ENCODE results near the gene FST.

The FST gene, protein sequence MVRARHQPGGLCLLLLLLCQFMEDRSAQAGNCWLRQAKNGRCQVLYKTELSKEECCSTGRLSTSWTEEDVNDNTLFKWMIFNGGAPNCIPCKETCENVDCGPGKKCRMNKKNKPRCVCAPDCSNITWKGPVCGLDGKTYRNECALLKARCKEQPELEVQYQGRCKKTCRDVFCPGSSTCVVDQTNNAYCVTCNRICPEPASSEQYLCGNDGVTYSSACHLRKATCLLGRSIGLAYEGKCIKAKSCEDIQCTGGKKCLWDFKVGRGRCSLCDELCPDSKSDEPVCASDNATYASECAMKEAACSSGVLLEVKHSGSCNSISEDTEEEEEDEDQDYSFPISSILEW

DNA sequence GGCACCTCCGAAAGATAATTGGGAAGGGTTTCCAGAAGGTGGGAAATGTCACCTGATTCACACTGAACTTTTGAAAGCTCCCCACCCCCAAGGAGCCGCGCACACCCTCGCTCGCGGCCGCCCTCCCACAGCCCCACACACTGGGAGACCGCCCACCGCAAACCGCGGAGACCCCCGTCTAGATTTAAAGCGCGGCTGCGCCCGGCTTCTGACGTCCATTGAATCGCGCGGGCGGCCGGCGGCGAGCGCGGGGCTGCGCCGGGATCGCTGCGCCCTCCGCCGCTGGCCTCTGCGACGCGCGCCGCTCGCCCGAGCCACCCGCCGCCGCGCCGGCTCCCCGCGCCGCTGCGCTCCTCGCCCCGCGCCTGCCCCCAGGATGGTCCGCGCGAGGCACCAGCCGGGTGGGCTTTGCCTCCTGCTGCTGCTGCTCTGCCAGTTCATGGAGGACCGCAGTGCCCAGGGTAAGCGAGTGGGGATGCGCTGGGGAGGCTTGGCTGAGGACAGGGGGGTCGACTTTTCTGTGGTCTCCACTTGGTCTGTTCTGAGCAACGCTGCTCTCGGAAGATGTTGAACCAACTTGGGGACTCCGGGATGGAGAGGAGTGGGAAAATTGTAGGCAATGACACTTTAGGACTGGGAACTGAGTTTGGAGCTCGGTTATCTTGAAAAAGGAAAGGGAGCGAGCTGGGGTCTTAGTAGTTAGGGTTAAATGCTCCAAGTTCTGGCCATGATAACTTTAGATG lies at the start of gene FST:
Gene FST (plus strand): TSS at position 214 of the 743 bp plus-strand sequence. CDS start 163 bp downstream, at position 377.
- peak in 3 of 51 donors; percentile 3 to 9 (median 7) for DNase-seq

GRCh38 chr5:53431665-53432064 lies 48.8 kb upstream of the FST start:
- no peak for DNase-seq

DNA sequence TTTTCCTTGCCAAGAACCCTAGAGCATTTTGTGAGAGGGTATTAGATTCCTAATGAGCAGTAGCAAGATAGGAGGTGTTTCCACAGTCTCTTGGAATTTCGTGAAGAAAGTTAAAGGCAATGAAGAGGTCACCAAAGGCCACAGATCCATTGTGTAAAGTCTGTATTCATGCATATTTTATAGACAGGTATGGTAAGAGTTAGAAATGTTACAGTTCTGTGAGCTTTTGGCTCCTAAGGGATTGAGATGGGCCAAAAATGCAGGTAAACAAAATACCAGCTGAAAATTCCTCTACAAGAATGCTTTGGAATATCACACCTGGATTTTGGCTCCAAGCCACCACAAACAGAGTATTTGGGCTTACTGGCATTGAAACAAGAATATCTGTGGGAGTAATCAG lies 47.4 kb upstream of the FST start:
- no peak for DNase-seq

DNA sequence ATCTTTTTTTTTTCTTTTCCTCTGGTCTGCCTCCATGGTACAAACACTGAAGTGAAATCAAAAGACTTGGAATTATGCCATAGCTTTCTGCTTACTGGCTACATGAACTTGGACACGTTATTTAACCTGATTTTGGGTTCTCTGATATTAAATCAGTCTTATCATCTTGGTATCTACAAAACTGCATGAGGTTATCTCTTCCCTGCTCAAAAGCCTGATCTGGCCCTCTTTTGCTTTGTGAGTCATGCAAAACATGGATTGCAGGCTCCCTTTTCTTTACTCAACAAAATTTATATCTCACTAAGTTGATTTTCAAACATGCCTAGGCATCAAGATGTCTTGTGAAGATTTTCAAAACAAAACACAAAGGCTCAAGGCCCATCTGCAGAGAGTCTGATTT lies 45.9 kb upstream of the FST start:
- DNase-seq: no peak

DNA sequence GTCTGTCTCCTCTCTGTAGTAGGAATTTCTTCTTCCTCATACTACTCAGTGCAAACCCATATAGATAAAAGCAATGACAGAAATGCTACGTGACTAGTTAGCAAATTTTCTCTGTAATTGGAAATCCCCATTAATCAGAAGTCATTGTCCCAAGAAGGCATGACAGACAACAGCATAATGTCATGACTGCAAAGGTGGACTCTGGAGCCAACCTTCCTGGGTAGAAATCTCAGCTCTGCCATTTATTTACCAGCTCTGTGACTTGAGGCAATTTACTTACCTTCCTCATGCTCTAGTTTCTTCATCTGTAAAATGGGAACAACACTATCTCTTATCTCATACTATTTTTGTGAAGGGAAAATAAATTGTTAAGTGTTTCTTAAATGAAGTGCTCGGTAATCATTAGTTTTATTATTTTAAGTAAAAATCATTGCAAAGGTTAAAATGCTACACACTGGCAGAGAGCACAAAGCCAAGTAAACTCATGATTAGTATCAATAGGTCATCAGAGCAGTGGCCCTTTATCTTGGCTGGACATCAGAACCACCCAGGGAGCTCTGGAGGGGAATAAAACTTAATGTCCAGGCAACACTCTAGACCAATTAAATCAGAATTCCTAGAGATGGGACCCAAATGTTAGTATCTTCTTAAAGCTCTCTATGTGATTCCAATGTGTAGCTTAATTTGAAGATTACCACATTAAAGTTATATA lies 43.8 kb upstream of the FST start:
- no peak for DNase-seq

DNA sequence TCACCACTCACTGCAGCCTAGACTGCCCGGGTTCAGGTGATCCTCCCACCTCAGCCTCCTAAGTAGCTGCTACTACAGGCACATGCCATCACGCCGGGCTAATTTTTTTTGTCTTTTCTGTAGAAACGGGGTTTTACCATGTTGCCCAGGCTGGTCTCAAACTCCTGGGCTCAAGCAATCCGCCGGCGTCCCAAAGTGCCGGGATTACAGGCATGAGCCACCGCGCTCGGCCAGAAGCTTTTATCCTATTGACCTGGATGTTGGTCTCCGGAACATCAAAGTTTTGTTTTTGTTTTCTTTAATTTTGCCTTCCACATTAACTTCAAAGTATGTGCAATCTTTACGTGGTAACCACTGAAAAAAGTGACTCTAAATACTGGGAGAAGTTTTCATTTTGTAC lies 42.4 kb upstream of the FST start:
- no peak for DNase-seq

- DNase-seq: no peak
These were observed 41.6 kb upstream of the FST start for GRCh38 chr5:53438486-53439472.

DNA sequence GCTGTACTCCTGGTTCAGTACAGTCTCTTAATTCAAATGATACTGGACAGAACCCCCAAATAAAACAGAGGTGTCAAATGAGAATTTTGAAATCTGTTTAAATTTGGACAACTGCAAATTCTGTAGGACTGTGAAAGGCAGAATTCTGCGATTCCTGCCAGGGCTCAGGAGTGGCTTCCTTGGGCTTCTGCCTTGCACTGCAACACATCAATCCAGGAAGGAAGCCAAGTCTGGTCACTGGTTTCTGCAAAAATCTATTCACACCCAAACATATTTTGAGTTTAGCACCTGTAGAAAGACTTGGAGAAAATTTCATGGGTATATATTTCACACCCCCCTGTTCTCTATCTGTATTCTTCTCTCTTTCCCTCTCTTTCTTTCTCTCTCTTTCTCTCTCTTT lies 37.5 kb upstream of the FST start:
- DNase-seq: no peak

DNA sequence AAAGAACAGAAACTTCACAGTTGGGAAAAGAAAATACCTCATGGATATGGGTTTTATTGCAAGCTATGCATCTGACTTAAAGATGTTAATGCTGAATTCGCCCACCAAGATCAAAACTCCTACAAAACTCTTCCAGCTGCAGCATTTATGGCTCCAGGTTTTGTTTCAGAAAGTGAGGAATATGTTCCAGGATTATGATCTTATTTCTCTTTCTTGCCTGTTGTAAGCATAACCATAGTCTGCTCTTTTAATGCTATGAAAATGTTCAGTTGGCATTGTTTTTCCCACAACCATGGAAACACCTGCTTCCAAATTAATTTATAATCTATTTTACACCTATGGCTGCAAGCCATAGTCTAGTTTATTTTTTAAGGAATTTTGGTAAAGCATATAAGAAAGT lies 34.9 kb upstream of the FST start:
- DNase-seq: no peak

DNA sequence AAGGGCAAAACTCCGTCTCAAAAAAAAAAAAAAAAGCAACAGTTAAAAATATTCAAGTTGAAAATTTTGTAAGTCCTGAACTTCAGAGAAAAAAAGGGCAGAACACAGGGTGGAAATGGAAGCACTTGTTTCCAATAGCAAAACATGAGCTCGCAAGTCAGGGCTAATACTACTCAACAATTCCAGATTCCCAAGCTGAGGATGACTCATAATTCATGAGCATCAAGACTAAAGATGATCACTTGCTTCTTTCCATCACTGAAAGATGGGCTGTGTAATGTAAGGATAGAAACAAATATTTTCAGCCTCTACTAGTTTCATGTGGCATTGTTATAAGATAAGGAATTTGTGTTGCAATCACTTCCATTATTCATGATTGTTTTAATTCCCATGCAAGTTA lies 33.5 kb upstream of the FST start:
- DNase-seq: no peak

GRCh38 chr5:53448851-53449250 lies 31.6 kb upstream of the FST start:
- DNase-seq: no peak

- DNase-seq: no peak
These were observed 26.3 kb upstream of the FST start for GRCh38 chr5:53453898-53454718.

GRCh38 chr5:53454719-53455000 lies 25.8 kb upstream of the FST start:
- no peak for DNase-seq

GRCh38 chr5:53456366-53456765 lies 24.1 kb upstream of the FST start:
- DNase-seq: no peak

DNA sequence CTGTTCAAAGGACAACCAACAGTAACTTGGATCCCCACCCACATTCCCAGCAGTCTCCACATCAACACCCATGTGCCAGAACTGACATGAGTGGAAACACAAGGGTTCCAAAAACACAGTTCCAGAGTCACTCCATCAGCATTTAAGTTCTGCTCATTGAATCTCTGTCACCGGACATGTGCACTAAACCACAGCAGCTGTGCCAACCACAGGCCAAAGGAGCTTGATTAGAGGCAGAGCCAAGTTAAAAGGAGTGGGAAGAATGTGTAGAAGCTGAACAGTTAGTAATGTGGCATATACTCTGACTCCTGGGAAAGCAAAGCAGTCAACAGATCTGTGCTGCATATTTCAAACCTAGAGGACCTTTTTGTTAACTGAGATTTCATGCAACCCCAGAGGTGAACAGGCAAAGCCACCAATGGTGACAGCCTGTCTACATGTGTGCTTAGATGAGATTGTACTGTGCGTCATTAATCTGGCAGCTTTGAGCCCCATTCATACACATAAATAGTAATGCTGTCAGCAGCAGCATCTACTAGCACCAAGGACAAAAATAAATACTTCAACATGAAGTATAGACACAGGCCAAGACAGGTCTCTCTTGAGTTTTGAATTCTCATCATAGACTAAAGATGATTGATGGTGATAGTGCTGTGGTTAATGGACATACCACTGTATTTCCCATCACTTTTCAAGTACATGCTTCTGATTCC lies 16.4 kb upstream of the FST start:
- no peak for DNase-seq

DNA sequence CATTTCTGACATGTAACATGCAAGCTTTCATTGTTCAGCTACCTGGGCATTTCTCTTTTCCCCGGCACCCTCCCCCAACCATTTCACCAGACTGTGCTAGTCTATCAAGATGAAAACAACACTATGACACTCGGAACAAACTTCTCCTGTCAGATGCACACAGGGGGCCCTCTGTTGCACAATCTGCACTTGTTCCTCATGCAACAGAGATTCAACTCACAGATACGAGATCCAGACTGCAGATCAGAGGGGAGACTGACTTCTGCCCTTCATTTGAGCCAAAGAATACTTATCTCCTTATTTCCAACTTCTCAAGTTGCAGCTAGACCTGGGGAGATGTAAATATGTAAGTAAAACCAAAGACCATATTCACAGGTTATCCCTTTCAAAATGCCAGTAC lies 15.7 kb upstream of the FST start:
- DNase-seq: peak in 1 of 51 donors; percentile 4

DNA sequence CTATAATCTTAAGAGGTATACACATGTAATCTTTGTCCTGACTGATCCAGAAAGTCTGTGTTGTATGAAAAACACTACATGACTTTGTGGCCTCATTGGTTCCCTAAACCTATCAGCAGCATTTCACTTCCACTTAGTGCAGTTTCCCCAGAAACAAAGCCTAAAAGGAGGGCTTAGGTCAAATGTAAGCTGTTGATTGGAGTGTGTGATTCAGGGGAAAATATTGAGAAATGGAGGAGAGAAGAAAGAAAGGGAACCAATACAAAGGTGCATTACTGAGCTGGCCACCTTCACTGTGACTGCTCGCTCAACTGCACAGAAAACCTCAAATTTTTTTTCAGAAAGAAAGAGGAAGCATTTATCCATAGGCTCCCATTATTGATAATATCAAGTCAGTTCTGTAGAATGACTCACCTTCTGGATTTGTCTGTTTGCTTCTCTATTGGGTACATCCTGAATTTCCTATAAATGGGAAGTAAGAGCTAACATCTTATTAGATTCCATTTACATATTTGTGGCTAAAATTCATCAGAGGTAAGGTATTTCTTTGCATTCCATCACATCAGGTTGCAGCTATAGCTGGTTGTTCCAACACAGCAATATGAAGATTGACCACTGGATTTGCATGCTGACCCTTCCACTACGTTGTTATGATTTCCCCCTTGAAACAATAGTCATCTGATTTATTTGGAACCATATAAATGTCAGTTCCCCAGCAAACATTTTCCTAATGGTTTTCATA lies 10.3 kb upstream of the FST start:
- DNase-seq: no peak

DNA sequence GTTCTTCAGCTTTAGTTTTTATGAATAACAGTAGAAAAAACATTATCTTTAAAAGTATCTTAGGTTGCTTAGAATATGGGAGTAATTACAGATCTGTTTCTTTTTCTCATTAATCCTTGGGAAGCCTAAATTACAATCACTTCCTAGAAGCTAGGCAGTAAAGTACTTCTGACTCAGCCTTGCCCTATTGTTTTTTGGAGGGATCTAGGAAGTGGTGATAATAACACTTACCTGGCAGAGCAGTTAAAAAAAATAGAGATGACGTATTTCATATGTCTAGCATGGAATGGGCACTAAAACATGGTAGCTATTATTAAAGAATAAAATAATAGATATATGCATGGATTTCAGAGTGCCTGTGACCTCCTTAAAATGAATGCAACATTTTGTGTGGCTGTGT lies 8.2 kb upstream of the FST start:
- no peak for DNase-seq
